AG10803 (cell line): ENCODE data around the gene SGIP1.

Experiments used
- DNase-seq: peaks from one replicate; pipeline ENCODE4 v3.0.0; 2010; ENCODE audit warnings: low read depth
- H3K4me3 ChIP-seq: 2 replicates; pipeline ENCODE4 v1.5.1; 2011; ENCODE audit warnings: mild to moderate bottlenecking, low read length, control low read depth
- CTCF ChIP-seq: conservative IDR thresholded peaks from 2 replicates; pipeline ENCODE4 v1.5.1; 2011; ENCODE audit warnings: mild to moderate bottlenecking, low read length, control low read depth, inconsistent platforms

SGIP1 gene

GRCh38 chr1:66745451-66745850 is 211.5 kb downstream of the SGIP1 start:
- H3K4me3 ChIP-seq: no peak overlapping the region
- no peak for DNase-seq
- TF ChIP-seq CTCF: no peak

- TF ChIP-seq CTCF: no peak
- H3K4me3 ChIP-seq: no peak overlapping the region
- DNase-seq: peak; percentile 82
Observed at GRCh38 chr1:66747501-66747900, 213.5 kb downstream of the SGIP1 start.

DNA sequence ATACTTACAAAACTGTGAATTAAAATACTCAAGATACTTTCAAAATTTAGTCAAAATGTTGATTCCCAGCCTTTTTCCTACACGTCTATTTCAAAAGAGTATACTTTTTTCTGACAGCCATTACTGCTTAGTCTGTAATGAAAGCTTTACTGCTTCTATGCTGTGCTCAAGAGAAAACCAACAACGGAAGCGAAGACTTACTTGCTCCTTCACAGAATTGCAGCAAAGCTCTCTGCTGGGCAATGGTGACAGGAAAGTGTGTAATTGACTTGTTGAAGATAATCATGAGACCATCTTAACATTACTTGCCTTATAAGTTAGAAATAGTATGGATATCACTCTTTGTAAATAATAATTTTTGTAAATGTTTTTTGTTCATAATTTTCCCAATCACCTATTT is 216.6 kb downstream of the SGIP1 start:
- TF ChIP-seq CTCF: no peak
- no peak for DNase-seq
- no peak overlapping the region for H3K4me3 ChIP-seq

DNA sequence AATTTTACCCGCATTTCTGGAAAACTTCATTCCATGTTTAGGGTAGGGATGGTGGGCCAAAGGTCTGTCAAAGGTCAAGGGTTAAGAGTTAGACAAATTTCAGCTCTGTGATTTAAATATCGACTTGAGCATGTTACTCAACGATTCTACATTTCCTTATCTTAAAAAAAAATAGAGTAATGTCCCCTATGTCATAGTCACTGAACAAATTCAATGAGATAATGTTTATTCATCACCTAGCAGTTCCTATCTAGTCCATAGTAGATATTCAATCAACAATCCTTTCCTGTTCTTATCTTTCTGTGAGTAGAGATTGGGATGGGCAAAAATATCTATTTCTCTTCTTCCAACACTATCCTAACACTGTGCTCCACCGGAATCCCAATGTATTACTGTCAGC is 217.2 kb downstream of the SGIP1 start:
- H3K4me3 ChIP-seq: no peak overlapping the region
- DNase-seq: no peak
- TF ChIP-seq CTCF: no peak

- peak; percentile 45 for TF ChIP-seq CTCF
- peak within 1 kb of the TSS; percentile 59 for H3K4me3 ChIP-seq
- peak; percentile 64 for DNase-seq
Observed at GRCh38 chr1:66752000-66752592, 218.1 kb downstream of the SGIP1 start, which contains the start of gene DYNLT5. DYNLT5 (plus strand) TSS chr1:66752459; CDS start chr1:66754659, 2,200 bp downstream.

DNA sequence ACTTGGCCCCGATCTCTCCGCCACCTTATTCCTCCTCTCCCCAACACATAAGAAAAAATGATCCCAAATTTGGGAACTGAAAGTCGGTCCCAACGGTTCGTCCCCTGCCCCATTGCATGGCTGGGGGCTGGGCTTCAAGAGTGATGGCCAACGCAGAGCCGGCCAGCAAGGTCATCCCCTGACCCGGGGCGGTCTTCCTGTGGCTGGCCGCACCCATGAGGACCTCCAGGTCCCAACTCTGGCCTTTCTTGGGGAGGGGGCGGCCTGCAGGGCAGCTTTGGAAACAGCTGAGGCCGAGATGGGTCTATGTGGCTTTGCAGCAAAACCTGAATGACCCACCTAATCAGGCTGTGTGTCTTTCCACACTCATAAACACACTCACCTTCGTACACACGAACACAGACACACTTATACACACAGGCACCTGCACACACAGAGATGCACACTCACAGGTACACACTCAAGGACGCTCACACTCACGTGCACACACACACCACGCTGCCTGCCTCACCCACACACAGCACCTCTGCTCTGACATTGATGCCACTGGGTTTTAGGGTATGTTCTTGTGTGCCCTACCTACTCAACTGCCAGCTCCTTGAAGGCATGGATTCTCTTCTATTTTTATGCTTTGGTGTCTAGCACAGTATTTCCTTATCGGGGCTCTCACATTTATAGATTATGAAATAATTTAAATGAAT is 218.9 kb downstream of the SGIP1 start:
- no peak for TF ChIP-seq CTCF
- DNase-seq: no peak
- H3K4me3 ChIP-seq: peak overlapping the region; percentile 59

DNA sequence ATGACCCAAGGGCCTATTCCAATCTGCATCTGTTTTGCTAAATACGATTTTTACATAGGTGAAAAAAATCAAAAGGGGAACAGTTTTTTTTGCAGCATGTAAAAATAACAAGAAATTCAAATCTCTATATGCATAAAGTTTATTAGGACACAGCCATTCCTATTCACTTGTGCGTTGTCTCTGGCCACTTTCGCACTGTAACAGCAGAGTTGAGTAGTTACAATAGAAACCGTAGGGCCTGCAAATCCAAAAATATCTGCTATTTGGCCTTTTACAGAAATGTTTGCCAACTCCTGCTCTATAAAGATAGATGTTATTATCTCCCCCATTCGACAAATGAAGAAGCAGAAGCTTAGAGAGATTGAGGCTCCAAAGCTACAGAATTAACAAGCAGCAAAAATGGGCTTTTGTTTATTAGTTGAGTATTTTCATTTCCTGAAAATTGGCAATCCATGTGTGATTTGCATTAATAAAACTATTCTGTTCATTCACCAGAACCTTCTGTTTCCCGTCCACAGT is 223.8 kb downstream of the SGIP1 start:
- no peak for TF ChIP-seq CTCF
- H3K4me3 ChIP-seq: no peak overlapping the region
- DNase-seq: no peak
